ENCODE measurements around the gene TNNT2.

The TNNT2 gene

DNA sequence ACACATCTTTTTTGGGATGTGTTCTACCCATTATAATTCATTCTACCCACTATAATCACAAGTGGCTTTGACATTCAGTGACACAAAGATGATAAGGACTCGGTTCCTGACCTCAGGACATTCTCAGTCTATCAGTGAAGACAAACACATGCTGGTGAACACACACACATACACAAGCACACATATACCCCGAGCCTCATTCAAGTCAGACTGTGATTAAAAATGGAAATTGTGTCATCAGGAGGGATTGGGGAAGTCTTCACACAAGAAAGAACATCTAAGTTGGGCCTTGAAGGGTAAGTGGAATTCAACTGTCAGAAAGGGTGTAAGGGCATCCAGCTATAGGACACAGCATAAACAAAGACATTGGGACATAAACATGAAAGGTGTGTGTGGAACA is 24.2 kb upstream of the TNNT2 start:
- DNase-seq, result no peak

DNA sequence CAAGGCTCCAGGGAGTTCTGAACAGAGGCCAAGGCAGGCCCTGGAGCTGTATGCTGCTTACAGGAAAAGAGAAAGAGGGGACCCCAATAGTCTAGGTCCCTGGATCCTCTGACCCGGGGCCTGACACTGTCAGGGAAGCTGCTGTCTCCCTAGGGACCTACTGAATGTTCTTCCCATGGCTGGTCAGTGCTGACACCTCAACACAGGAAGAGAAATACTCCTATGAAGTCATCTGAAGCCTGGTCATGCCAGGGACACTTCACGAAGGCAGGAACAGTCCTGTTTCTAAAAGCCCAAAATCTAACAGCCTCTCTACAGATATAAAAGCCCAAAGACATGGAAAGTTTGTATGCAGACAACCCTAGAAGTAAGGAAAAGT is 23.4 kb upstream of the TNNT2 start:
- no peak for DNase-seq

DNA sequence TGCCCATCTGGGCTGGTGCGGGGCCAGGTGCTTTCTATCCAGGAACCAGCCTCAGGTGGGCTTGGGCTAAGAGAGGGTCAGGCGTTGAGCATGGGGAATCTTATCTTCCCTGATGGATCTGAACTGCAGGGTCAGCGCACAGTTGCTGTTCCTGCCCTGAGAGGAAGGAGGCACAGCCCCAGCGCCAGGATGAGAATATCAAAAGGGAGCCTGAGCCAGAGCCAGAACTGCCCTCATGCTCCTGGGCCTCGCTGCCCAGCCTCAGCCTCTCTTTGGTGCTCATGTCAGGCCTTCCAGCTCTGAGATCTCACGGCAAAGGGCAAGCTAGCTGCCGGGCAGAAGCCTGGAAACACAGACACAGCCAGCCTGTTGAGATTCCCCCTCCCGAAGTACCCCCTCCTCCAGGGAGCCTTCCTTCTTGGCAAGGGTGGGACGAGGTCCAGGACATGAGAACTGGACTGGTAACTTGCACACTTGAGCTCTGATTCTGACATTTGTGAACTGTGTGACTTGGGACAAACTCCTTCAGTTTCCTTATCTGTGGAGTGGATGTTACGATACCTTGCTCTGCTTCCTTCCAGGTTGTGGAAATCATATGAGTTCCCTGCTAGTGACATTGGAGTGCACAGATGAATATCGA is 22.9 kb upstream of the TNNT2 start:
- no peak for DNase-seq

DNA sequence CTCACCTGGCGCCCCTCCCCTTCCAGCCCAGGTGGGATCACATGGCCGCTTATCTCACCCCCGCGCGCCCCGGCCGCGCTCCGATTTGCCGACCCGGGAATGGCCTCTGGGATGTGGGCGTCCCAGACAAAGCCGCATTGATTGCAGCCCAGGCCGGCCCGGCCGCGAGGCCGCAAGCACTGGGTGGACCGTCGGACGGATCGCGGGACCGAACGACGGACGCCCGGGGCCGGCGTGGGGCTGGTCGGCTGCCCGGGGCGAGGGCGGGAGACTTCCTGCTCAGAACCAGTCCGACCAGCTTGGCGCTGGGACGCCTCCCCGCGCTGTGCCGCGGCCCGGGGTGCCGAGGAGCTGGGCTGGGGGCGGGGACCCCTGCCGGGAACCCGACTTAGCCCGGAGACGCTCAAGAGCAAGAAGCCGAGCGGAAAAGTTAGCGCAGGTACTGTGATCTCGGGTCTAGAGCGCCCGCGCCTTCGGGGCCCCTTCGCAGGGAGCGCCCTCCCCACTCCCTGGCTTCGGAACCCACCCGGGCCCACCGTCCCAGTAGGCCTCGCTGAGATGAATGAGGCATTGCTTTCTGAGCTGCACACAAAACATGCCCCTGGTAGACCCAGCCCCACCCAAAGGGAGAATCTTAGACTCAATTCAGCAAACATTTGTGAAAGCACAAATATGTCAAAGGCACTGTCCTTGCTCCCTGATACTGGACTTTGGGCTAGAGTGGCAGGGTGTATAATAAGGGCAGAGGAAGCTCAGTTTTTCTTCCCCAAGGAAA is 22.1 kb upstream of the TNNT2 start:
- DNase-seq, result no peak

DNA sequence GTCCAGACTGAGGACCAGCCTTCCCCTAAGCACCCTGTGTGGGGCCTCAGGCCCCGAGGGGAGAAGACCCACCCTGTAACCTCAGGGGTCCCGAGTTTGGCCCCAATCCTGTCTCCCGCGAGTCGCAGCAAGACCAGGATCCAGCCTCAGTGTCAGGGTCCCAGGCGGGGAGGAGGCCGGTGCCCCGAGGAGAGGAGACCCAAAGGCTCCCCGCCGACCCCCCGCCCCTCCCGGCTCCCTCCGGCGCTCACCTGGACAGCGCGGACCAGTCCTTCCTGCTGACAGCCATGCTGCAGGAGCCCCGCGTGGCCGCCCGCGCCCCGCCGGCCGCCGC is 21.5 kb upstream of the TNNT2 start, which contains the start of gene LAD1:
LAD1 (minus strand) TSS at position 307 of the 334 bp plus-strand sequence; CDS start at position 289, 18 bp downstream.
- no peak for DNase-seq

DNA sequence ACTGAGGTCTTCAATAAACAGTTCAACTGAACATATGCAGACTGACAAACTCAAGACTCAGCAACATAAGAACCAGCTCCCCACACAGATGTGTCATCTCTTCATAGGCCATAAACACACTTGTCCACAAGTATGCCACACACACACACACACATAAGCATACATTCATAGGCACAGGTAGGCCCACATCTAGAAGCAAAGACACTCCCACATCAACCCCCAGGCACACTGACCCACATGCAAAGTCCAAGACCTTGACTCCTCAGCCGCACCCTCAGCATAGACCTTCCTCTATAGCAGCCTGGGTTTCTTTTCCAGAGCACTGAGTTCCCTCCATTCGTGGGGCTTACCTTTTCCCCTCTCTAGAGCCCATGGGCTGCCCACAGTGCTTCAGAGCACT is 20.2 kb upstream of the TNNT2 start:
- no peak for DNase-seq

DNA sequence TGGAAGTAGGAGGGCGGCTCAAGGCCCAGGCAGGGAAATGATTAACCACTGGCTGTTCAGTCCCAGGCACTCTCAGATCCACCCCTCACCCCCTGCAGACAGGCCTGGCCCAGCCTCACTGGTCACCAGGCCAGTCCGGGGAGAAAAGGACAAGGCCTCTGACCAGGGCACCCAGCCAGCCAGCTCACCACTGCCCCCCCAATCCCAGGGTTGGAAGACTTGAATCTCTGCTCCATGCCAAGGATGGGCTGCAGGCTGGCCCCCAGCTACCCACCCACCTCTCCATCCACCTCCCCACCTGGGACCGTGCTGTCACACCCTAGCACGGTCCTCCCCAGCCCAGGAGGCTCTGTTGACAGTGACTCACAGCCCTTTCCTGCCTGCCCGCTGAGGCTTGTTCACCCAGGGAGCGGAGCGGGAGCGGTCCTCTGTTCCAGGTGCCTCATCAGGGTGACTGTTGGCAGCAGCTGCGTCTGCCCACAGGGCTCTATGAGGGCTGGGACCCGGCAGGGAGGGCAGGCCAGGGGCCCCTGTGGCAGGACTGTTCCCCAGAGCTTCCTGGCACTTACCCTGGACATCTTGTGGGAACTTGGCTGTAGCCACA is 19.5 kb upstream of the TNNT2 start:
- DNase-seq, result no peak

DNA sequence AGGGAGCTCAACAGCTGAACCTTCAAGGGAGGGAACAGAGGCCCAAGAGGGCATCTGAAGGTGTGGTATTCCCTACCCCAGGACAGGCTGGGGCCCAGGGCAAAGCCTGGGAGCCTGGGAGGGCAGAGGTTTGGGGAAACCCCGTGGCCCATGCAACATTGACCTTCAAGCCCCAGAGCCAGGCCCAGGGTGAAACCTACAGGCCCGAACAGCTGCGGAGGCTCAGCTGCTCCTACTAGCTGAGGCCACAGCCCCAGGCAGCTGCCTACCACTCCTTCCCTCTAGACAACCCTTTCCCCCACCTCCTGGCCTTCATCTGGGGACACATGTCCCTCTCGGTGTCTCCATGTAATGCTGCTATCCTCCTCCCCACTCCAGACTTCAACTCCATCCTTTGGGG is 18.5 kb upstream of the TNNT2 start:
- no peak for DNase-seq

DNA sequence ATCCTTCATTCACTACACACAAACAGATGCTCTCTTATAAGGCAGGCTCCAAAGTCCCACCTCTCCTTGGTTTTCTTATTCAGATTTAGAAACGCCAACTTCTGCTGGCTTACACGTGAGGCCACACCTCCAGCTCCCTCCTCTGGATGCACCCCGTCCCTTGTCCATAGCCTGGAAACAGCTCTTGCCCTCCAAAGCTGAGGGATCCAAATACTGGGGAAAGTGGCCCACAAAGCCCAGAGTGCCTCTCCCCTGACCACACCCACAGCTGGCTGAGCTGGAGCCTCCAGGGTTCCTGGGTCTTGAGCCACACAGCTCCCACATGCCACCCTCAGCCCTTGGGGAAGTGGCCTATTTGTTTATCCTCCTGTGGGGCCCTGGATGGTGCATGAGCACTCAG is 17.1 kb upstream of the TNNT2 start:
- no peak for DNase-seq

DNA sequence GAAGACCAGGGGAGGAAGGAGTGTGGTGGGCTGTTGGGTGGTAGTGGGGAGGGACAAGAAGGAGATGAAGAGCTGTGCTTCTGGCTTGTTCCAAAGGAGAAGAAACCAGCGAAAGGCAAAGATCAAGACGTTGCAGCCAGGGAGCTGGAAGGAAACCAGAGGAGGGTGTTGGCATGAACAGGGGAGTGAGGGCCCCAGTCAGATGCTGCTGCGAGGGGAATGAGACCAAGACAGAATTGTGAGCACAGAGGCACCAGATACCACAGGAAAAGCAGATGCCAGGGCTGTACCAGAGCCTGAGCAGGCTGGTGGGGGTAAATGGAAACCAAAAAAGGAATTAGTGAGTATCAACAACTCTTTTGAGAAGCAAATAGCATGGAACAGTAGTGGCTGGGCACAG is 15.6 kb upstream of the TNNT2 start:
- DNase-seq, result no peak

DNA sequence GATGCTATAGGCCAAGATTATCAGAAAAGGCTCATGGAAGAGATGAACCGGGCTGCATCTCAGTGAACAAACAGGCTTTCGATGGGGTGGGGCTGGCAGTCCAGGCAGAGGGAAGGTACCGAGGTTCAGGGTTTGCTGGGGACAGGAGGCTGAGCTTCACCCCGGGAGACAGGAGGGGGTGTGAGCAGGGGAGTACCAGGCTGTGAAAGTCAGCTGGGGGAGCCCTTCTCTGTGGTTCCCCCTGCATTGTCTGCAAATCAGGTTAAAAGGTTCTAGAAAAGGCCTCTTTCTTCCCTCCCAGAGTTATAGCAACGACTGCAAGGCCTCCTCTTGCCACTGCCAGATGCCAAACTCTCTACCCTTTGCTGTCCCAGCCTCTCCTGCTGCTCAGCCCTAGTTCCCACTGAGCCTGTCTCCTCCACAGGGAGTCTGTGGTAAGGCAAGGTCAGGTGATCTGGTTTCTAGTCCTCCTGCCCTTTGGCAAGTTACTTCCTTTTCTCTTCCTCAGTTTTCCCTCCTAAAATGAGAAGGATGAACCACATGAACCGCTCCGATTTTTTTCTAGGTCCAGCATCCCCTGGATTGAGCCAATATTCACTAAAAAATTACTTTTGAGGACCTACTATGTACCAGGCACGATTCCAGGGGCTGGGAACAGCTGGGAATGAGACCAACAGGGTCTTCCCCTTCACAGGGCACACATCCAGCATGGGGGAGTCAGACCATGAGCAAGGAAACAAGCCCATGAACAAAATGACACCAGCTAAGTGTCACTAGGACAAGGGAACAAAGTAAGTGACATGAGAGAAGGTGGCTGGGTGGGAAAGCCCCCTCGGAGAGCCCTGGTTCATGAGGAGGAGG is 14.4 kb upstream of the TNNT2 start:
- DNase-seq, result no peak

DNA sequence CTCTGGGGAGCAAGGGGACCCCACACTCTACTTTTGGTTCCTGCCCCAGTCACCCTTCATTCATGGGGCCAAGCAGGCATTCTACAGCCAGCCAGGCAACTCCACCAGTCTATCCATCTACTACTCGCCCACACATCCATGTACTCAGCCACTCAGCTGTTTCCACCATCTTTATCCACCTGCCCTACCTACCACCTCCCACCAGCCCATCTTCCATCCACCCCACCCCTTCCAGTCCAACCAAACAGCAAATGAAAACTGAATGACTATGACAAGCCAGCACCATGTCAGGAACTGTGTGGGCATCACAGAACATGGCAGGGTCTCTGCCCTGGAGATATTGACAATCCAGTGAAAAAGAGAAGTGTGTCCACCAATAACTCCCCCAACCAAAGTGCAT is 13.7 kb upstream of the TNNT2 start:
- no peak for DNase-seq

DNA sequence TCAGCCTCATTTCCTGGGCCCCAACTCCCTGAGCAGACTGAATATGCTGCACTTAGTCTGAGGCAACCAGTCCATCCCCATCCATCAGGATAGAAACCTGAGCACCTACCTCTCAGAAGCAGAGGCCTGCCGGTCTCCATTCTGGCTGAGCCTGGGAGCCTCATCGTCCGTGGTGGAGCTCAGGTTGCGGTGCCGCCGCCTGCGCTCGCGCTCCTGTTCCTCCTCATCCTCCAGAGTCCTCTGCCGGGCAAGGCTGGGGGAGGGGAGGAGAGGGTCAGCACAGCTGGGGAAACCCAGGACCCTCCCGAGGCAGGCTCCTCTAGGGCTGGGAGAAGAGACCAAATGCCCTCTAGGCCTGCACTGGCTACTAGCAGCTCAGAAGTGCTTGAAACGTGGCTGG is 11.6 kb upstream of the TNNT2 start:
- DNase-seq, result no peak

DNA sequence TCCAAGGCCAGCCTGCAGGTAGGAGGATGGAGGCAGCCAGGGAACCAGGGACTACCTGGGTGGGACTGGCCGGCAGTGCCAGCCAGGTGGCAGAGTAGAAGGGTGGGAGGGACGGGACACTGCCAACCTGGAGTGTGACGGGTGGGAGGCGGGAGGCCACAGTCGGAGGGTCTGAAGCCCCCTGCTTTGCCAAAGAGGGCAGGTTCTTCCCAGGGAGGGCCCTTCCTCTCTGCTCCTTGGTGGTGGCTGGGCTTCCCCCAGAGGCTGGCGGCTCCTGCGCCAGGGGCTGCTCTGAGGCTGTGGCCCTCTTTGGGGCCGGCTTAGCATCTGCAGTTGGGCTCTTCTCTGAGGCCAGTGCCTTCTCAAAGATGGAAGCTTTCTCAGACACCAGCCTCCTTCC is 8.7 kb upstream of the TNNT2 start:
- DNase-seq, result no peak

DNA sequence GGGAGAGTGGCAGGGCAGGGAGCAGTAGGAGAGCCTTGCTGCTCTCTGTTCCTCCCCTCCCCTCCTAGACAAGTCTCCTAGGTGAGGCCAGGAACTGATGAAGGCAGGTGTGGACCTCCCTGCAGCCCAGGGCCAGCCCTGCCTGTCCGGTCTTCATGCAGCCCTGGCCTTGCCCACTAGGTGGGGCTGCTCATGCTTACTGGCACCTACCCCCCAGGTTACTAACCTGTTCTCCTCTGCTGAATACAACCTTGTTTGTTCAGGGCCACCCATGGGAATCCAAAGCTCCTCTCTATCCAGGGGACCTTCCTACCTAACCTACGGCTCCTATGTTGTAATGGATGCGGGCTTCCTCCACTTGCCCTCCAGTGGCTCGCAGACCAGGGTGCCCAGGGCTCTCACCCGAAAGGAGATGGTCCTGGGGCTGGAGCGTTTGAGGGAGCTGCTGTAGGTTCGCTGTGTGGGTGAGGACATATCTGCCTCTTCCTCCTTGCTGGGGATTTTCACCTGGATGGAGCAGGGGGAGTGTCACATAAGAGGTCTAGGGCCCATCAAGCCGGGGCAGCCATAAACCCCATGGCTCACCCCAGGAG is 7.9 kb upstream of the TNNT2 start:
- DNase-seq, result no peak

DNA sequence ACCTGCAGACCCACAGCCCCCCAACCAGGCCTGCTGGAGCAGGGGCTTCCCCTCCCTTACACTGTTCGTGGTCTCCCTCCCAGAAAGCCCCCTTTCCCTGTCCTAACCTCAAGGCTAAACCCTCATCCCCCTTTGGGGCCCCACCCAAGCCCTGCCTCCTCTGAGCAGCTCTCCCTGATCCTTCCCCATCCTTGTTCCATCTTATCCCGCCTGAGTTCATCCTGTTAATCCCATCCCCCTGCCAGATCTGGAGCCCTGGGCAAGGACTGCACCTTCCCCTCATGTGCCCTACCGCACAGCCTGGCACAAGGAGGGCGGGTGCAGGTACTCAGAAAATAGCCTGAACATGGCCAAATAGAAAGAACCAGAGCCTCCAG is 6.9 kb upstream of the TNNT2 start:
- DNase-seq, result no peak

DNA sequence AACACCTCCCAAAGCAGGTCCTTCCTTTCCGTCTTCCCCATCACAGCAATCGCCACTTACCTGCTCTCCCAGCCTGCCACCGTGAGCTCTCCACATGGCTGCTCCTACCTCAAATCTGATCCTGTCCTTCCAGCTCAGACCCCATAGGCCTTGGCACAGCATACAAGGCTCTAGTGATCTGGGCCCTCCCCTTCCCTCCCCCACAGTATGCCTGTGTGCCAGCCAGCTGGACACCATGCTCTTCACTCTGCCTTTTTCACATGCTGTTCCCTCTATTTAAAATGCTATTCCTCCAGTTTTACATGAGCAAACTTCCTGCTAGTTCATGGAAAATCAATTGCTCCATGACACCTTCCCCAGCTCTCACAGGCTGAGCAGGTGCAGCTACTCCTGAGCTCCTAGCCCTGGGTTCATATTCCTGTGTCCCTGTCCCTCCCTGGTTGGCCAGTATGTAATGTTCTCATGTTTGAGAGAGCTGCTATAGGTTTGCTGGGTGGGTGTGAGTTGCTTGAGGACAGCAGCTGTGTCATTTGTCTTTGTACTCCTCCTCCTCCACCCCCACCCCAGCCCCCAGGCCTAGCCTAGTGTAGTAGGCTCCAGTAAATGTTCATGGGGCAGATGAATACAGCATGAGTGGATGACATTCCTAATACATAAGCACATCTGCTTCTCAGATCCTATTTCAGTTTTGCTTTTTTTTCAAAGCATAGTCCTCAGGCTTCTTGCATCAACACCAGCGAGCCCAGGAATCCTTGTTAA is 6.3 kb upstream of the TNNT2 start:
- DNase-seq, result no peak

DNA sequence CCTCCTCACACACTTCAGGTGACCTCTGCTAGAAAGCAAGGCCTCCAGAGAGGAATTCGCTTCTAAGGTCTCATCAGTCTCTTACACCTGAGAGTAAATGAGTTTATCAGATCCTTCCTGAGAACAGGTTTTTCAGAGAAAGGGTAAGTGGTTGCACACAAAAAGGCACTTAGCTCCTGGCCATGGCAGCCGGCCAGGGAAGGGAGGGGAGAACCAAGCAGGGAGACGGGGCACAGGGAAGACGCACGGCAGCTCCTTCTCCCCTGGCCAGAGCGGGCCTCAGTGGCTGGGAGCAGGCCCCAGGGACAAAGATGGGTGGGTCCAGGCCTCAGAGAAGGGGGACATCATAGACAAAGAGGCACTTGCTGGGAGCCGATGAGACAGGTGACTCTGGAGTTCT is 3.6 kb upstream of the TNNT2 start:
- no peak for DNase-seq

DNA sequence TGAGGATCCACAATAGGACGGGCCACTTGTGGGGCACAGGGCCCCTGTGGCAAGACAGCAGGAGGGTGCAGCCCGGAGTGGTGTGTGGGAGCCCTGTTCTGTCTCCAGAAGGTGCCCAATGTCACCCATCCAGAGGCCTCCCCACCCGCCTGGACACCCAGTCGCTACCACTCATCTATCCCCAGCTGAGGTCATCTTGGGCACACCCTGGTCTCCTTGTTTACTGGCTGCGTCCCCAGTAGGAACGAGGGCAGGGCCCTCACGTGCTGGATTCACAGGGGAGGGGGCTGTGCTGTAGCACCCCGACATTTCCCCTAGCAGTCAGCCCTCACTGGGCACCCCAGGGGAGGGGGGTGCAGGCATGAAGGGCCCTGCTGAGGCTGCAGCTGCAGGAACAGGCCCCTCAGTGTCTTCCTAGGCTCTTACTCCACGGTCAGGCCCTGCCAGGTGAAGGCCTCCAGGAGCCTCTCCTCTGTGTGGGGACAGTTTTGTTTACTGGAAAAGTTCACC is 2.3 kb upstream of the TNNT2 start:
- no peak for DNase-seq

DNA sequence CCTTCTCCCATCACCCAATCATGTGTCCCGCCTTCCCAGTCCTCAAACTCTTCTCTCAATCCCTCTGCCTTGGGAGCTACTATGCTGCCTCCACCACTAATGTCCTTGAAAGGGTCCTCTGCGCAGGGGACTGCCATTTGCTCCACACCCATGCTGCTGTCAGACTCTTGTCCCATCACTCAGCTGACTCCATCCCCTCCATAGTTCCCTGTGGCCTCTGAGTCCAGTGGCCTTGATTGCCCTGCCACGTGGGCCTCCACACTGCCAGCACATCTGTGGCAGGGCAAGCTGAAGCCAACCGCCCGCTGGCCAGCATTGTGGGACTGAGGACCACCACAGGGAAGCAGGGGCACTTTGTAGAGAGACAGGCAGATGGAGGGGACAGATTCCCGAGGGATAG is 1.3 kb upstream of the TNNT2 start:
- no peak for DNase-seq

DNA sequence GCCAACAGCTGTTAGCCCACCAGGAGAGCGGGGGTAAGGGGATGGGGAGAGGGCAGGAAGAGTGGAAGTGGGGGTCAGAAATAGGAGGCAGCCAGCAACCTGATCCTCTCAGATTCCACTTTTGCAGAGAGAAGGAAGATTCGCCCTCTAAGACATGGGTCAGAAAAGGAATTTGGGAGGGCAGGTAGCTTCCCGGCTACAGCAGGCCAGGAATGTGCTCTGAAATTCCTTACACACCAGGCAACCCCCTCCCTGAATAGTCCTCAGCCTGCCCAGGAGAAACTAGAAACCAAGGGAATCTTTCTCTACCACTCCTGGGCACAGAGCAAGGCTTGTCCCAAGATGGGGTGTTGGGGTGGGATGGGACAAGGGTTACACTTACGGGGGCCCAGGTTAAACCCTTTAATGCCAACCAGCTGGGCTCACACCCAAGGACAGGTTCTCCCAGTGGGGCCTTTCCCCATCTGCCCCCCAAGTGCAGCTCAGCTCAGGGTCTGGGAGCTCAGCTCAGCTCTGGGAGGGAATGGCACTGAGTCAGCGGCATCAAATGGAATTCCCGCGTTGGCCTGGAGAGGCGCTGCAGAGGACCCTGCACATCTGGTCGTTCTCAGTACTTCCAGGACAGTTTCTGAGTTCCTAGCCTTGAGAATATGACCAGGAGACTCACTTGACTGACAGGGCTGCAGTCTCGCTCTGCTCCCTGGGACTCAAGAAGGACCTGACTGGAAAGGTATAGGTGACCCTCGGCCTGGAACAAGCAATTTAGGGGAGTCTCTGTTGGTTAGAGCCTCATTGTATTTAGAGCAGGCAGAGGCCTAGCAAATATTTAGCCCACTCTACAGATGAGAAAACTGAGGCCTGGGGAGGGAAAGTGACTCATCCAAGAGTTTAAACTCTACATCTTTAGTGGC is 761 bp downstream of the TNNT2 start:
- DNase-seq, result no peak
